Measurements from ENCODE around the gene ASB2.

The ASB2 gene

GRCh38 chr14:93914278-93914677 is 62.1 kb downstream of the ASB2 start:
- TF ChIP-seq GABPA (IDR thresholded peaks at IDR 0.05; ENCODE audit: low read depth) (no peak), REST (IDR thresholded peaks at IDR 0.05; ENCODE audit: insufficient replicate concordance, low read depth) (no peak)
- no peak overlapping the region for H3K27ac ChIP-seq (replicated peaks)
- no peak for DNase-seq (ENCODE audit: low read depth in 1 of 2, low spot score in 1 of 2)

DNA sequence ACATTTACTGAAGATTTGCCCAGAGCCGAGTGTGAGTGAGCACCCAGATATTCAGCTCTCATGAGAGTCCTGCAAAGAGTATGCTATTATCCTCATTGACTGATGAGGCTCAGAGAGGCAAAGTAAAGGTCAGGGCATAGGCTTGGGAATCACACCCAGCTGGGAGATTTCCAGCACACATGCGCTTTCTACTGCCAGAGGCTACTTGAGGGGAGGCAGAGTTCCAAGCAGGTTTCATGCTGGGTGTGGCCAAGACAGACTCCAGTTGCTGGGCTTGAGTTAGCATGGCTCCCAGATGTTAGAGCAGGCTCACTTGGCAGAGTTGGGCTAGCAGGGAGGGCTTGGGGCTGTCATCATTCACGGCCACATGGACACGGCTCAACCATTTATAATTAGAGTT is 63.6 kb downstream of the ASB2 start:
- H3K27me3 ChIP-seq (ENCODE audit: insufficient read depth, poor library complexity, severe bottlenecking): no peaks in the 10 kb centered on the region
- DNase-seq (ENCODE audit: low read depth in 1 of 2, low spot score in 1 of 2): no peak
- H3K27ac ChIP-seq (replicated peaks): no peak overlapping the region
- TF ChIP-seq POLR2AphosphoS5 (IDR thresholded peaks at IDR 0.05; ENCODE audit: low read depth) (no peak), SPI1 (IDR thresholded peaks at IDR 0.05; ENCODE audit: borderline replicate concordance, low read depth) (no peak), CTCF (IDR thresholded peaks at IDR 0.05; ENCODE audit: insufficient read depth, low read length) (no peak), GABPA (IDR thresholded peaks at IDR 0.05; ENCODE audit: low read depth) (no peak), REST (IDR thresholded peaks at IDR 0.05; ENCODE audit: insufficient replicate concordance, low read depth) (no peak)
- no peak overlapping the region for H3K4me3 ChIP-seq (replicated peaks; ENCODE audit: insufficient read depth, low read length)

More at GRCh38 chr14:93914278-93914677, 62.1 kb downstream of the ASB2 start:
- Histone ChIP-seq H3K4me3 (replicated peaks; ENCODE audit: insufficient read depth, low read length) (no peak overlapping the region), H3K27me3 (ENCODE audit: insufficient read depth, poor library complexity, severe bottlenecking) (no peaks in the 10 kb centered on the region)

GRCh38 chr14:93911975-93912615 is 64.3 kb downstream of the ASB2 start:
- no peak overlapping the region for H3K4me3 ChIP-seq (replicated peaks; ENCODE audit: insufficient read depth, low read length)
- H3K27ac ChIP-seq (replicated peaks): no peak overlapping the region
- H3K27me3 ChIP-seq (ENCODE audit: insufficient read depth, poor library complexity, severe bottlenecking): no peaks in the 10 kb centered on the region
- TF ChIP-seq POLR2AphosphoS5 (IDR thresholded peaks at IDR 0.05; ENCODE audit: low read depth) (no peak), SPI1 (IDR thresholded peaks at IDR 0.05; ENCODE audit: borderline replicate concordance, low read depth) (no peak), REST (IDR thresholded peaks at IDR 0.05; ENCODE audit: insufficient replicate concordance, low read depth) (no peak), GABPA (IDR thresholded peaks at IDR 0.05; ENCODE audit: low read depth) (no peak), CTCF (IDR thresholded peaks at IDR 0.05; ENCODE audit: insufficient read depth, low read length) (no peak)
- DNase-seq (ENCODE audit: low read depth in 1 of 2, low spot score in 1 of 2): no peak

All from HL-60 (cell line).